Prostate gland (tissue), 2 donors: ENCODE results near the gene PARD6A. TPM values are rescaled to one million over a fixed set of nuclear protein-coding genes. Genes with fewer than 3 reads are reported as not detected.

ENCODE experiments used
- DNase-seq: peaks from one replicate; pipeline ENCODE4 v3.0.0-alpha.2; 2019; ENCODE audit warnings: low spot score
- H3K27ac ChIP-seq, 2 donors: fragments of 200-600 bp; sonication (generic); 2 replicates each; pipeline ENCODE4 v1.5.1; 2017 to 2019
- H3K27me3 ChIP-seq: fragments of 200-600 bp; sonication (generic); replicated peaks from 2 replicates; pipeline ENCODE4 v1.5.1; 2019; ENCODE audit not compliant: insufficient read depth
- H3K36me3 ChIP-seq, 2 donors: fragments of 200-600 bp; sonication (generic); 1 replicate in 1 of 2; 2 replicates in 1 of 2; pipeline versions ENCODE4 v1.5.1 to v1.8.1; 2017 to 2019
- H3K4me1 ChIP-seq: fragments of 200-600 bp; sonication (generic); replicated peaks from 2 replicates; pipeline ENCODE4 v1.5.1; 2019
- H3K4me3 ChIP-seq, 2 donors: fragments of 200-600 bp; sonication (generic); 2 replicates each; pipeline ENCODE4 v1.5.1; 2017 to 2019
- H3K9me3 ChIP-seq: fragments of 200-600 bp; sonication (generic); 2 replicates; pipeline ENCODE4 v1.5.1; 2017
- CTCF ChIP-seq, 4 experiments: fragments of 200-600 bp in 2 of 4; fragments of 450-650 bp in 2 of 4; sonication (generic) in 2 of 4; IDR thresholded peaks; 1 replicate in 3 of 4; 2 replicates in 1 of 4; pipeline ENCODE4 v1.5.1; 2016 to 2019; ENCODE audit warnings: antibody characterized with exemption in 4 of 4, mild to moderate bottlenecking in 2 of 4, moderate library complexity in 2 of 4
- POLR2A ChIP-seq: fragments of 450-650 bp; IDR thresholded peaks from one replicate; pipeline ENCODE4 v1.6.1; 2016; ENCODE audit warnings: antibody characterized with exemption, mild to moderate bottlenecking
- POLR2AphosphoS5 ChIP-seq: sonication (generic); formaldehyde crosslinking; IDR thresholded peaks from one replicate; pipeline ENCODE4 v1.6.1; 2017; ENCODE audit warnings: antibody characterized with exemption
- WGBS: methylation state at CpG from one replicate; pipeline ENCODE4 v1.1.5; 2018; 5-methylcytosine and 5-hydroxymethylcytosine counted together
- intact Hi-C: fragments of 100-400 bp; cut with DNase I; formaldehyde crosslinking; loops from one replicate; pipeline ENCODE4 v1.14.2; 2022
- total RNA-seq, 2 donors: library from RNA; depleted of rRNA; stranded (reverse); fragments of >200 nt; gene quantifications; one replicate each; pipeline ENCODE4 v1.1.0, GENCODE V29; 2016

PARD6A gene
- total RNA-seq, 2 donors from 2014 or later, result 3.4 to 13.7 TPM

- no peaks in the 10 kb centered on the region for H3K4me1 ChIP-seq
- DNase-seq, result no peak
- no peak overlapping the region for H3K4me3 ChIP-seq
- no peak for TF ChIP-seq CTCF (IDR thresholded peaks at IDR 0.05)
- TF ChIP-seq POLR2A, result no peak
- no peak for TF ChIP-seq POLR2AphosphoS5
- peaks cover 28% of the 10 kb centered on the region for H3K27me3 ChIP-seq
- H3K27ac ChIP-seq, result no peak overlapping the region
- H3K36me3 ChIP-seq, result no peaks in the 10 kb centered on the region
- WGBS, result 16% methylated on average over 34 of the region's 34 CpGs
- intact Hi-C loops, result no loop called here
- H3K9me3 ChIP-seq, result no peaks in the 10 kb centered on the region
Measured at GRCh38 chr16:67649494-67649931, 11.2 kb upstream of the PARD6A start.

- peaks cover 28% of the 10 kb centered on the region for H3K27me3 ChIP-seq
- 58% methylated on average over 8 of the region's 8 CpGs for WGBS
- H3K4me3 ChIP-seq, result no peak overlapping the region
- no peaks in the 10 kb centered on the region for H3K9me3 ChIP-seq
- H3K27ac ChIP-seq, result no peak overlapping the region
- intact Hi-C loops, result no loop called here
- TF ChIP-seq CTCF (IDR thresholded peaks at IDR 0.05) (no peak), POLR2AphosphoS5 (no peak), POLR2A (no peak)
- DNase-seq, result no peak
- H3K36me3 ChIP-seq, result no peaks in the 10 kb centered on the region
- no peaks in the 10 kb centered on the region for H3K4me1 ChIP-seq
Measured at GRCh38 chr16:67650023-67650422, 10.7 kb upstream of the PARD6A start.

DNA sequence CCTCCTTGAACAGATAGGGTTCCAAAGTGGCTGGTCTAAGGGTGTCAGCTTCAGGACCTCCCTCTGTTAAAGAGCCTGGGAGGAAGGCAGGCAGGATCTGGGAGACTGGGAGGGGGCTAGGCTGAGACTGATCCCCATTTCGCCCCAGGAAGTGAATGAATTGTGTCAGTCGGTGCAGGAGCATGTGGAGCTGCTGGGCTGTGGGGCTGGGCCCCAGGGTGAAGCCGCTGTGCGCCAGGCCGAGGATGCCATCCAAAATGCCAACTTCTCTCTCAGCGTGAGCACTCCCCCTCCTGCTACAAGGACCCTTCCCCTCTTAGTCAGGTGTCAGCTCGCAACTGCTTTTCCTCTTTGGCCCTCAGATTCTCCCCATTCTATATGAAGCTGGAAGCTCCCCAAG lies 9.7 kb upstream of the PARD6A start:
- peaks cover 23% of the 10 kb centered on the region for H3K27me3 ChIP-seq
- no peak overlapping the region for H3K4me3 ChIP-seq
- H3K4me1 ChIP-seq, result no peaks in the 10 kb centered on the region
- 95% methylated on average over 7 of the region's 7 CpGs for WGBS
- DNase-seq, result no peak
- H3K27ac ChIP-seq, result no peak overlapping the region
- intact Hi-C loops, result no loop called here
- no peak for TF ChIP-seq CTCF (IDR thresholded peaks at IDR 0.05)
- no peaks in the 10 kb centered on the region for H3K36me3 ChIP-seq
- H3K9me3 ChIP-seq, result no peaks in the 10 kb centered on the region

DNA sequence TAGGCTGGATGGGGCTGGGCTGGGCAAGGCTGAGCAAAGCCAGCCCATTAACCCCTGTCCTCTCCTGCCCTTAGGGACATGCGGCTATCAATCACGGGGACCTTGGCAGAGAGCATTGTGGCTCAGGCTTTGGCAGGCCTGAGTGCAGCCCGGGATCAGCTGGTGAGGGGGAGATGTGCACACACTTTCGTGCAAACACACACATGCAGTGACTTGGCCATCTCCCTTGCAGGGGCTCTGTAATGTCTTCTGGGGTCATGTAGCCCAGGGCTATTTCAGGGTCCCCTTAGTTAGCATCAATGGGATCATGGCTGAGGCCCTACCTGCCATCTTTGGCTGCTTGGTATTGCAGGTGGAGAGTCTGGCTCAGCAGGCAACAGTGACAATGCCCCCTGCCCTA lies 8.9 kb upstream of the PARD6A start:
- no peak for TF ChIP-seq POLR2AphosphoS5
- TF ChIP-seq POLR2A, result no peak
- no peak for TF ChIP-seq CTCF (IDR thresholded peaks at IDR 0.05)
- WGBS, result 74% methylated on average over 4 of the region's 4 CpGs
- intact Hi-C loops, result no loop called here
- H3K9me3 ChIP-seq, result no peaks in the 10 kb centered on the region
- peaks cover 20% of the 10 kb centered on the region for H3K27me3 ChIP-seq
- no peaks in the 10 kb centered on the region for H3K4me1 ChIP-seq
- no peaks in the 10 kb centered on the region for H3K36me3 ChIP-seq
- H3K27ac ChIP-seq, result no peak overlapping the region
- no peak for DNase-seq
- H3K4me3 ChIP-seq, result no peak overlapping the region

DNA sequence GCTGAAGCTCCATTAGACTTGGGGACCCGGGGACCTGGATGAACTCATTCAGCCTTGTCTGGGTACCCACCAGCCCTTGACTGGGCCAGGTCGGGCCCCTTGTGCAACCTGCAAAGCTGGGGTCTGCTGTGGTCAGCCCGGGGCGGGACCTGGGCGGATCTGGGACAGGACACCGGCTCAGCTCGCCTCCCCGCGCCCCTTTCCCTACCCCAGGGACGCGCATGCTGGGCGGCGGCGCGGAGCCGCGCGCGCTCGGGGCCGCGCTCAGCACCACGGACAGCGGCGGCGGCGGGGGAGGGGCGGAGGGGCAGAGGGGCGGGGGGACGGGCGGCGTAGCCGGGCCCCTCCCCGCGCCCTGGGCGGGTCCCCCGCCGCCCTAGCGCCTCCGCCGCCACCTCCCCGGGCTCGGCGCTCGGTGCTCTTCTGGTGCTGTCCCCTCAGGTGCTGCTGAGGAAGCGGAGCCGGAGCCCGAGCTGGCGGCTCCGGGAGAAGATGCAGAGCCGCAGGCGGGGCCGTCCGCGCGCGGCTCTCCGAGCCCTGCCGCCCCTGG lies 8.1 kb upstream of the PARD6A start:
- intact Hi-C loops, result no loop called here
- no peak for DNase-seq
- no peak for TF ChIP-seq CTCF (IDR thresholded peaks at IDR 0.05)
- no peak for TF ChIP-seq POLR2AphosphoS5
- no peak for TF ChIP-seq POLR2A
- no peaks in the 10 kb centered on the region for H3K36me3 ChIP-seq
- peak overlapping the region; percentile 22 to 35 for H3K4me3 ChIP-seq
- H3K27ac ChIP-seq, result no peak overlapping the region
- H3K27me3 ChIP-seq, result peaks cover 15% of the 10 kb centered on the region
- H3K9me3 ChIP-seq, result no peaks in the 10 kb centered on the region
- no peaks in the 10 kb centered on the region for H3K4me1 ChIP-seq
- WGBS, result 16% methylated on average over 19 of the region's 59 CpGs
